Motor neuron (in vitro differentiated cells): Measurements from ENCODE around the gene MAP3K19. TPM values are rescaled to one million over a fixed set of nuclear protein-coding genes. Genes with fewer than 3 reads are reported as not detected.
"Not testable (repeated sequence)": the region's sequence is repeated elsewhere in the genome, so short reads cannot be mapped to it uniquely, and the experiment has no call there.

Experiments used
- ATAC-seq, 8 experiments: fragments of 200-7000 bp; cut with Tn5 transposase; replicated peaks in 6 of 8; 2 replicates each; pipeline ENCODE4 v1.8.0; 2021; ENCODE audit warnings: mild to moderate bottlenecking in 8 of 8, moderate library complexity in 8 of 8
- H3K27ac ChIP-seq, 2 donors: fragments of 250-450 bp; sonication (Bioruptor Pico); 2 replicates each; pipeline ENCODE4 v1.9.0; 2021; ENCODE audit warnings: antibody characterized with exemption in 2 of 2, mild to moderate bottlenecking in 2 of 2, moderate library complexity in 1 of 2
- H3K4me1 ChIP-seq, 2 donors: fragments of 250-450 bp; sonication (Bioruptor Pico); replicated peaks in 1 of 2; 2 replicates each; pipeline ENCODE4 v1.6.1; 2021; ENCODE audit warnings: antibody characterized with exemption in 2 of 2, mild to moderate bottlenecking in 2 of 2, moderate library complexity in 1 of 2
- H3K4me3 ChIP-seq, 5 donors: fragments of 250-450 bp; sonication (Bioruptor Pico); 2 replicates each; pipeline ENCODE4 v1.9.0; 2021; ENCODE audit warnings: antibody characterized with exemption in 5 of 5, mild to moderate bottlenecking in 5 of 5, moderate library complexity in 4 of 5
- WGBS, 10 experiments: fragments of 450-650 bp; shearing (Covaris generic); methylation state at CpG; one replicate each; pipeline ENCODE4 v1.0.0; 2022; 5-methylcytosine and 5-hydroxymethylcytosine counted together
- in situ Hi-C, 9 experiments: fragments of 400-800 bp; cut with MboI; loops; one replicate each; pipeline ENCODE4 v1.15.0; 2021; ENCODE audit warnings: low sequenced_read_pairs in 9 of 9, low pct_unique_long_range_greater_than_20kb in 2 of 9; ENCODE audit not compliant: unreplicated experiment in 9 of 9
- total RNA-seq, 8 experiments: library from RNA; unstranded; fragments of 300-600 nt; gene quantifications; 2 replicates each; pipeline versions ENCODE4 v1.2.3 to v1.2.4, GENCODE V29; 2022

Gene MAP3K19, protein sequence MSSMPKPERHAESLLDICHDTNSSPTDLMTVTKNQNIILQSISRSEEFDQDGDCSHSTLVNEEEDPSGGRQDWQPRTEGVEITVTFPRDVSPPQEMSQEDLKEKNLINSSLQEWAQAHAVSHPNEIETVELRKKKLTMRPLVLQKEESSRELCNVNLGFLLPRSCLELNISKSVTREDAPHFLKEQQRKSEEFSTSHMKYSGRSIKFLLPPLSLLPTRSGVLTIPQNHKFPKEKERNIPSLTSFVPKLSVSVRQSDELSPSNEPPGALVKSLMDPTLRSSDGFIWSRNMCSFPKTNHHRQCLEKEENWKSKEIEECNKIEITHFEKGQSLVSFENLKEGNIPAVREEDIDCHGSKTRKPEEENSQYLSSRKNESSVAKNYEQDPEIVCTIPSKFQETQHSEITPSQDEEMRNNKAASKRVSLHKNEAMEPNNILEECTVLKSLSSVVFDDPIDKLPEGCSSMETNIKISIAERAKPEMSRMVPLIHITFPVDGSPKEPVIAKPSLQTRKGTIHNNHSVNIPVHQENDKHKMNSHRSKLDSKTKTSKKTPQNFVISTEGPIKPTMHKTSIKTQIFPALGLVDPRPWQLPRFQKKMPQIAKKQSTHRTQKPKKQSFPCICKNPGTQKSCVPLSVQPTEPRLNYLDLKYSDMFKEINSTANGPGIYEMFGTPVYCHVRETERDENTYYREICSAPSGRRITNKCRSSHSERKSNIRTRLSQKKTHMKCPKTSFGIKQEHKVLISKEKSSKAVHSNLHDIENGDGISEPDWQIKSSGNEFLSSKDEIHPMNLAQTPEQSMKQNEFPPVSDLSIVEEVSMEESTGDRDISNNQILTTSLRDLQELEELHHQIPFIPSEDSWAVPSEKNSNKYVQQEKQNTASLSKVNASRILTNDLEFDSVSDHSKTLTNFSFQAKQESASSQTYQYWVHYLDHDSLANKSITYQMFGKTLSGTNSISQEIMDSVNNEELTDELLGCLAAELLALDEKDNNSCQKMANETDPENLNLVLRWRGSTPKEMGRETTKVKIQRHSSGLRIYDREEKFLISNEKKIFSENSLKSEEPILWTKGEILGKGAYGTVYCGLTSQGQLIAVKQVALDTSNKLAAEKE (N-terminal part only)
- 10 to 100 TPM in 1 of 8 experiments, under 1 TPM in 5, not detected in 2; 0.17 to 34.3 (median 0.58) TPM for total RNA-seq

DNA sequence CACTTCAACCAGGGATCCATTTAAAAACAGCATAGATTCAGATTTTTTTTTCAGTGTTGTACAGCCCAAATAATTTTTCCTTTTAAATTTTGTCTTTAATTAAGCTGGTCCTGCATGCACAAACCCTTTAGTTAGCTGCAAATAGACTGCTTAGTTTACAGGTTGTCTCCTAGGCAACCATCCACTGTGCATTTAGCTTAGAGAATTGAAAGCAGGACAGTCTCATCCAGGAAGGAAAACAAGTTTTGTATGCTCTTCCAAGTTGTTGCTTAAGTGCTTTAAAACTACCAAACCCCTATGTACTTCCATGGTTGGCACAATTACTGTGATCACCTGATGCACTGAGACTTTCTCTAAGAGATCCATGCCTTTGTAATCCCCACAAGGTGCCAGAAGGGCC, at the start of gene MAP3K19:
Gene MAP3K19, minus strand, starts transcription at position 148 of the 400 bp plus-strand sequence. CDS start 22,800 bp downstream, outside the sequence.
- peak within 1 kb of the TSS in 1 of 5 donors; percentile 4 for H3K4me3 ChIP-seq
- in situ Hi-C loops: no loop called here
- H3K27ac ChIP-seq: no peak within 1 kb of the TSS
- ATAC-seq: peak in 2 of 8 experiments; percentile 33 to 70
- peaks cover 6% of the 10 kb centered on the region in 2 donors for H3K4me1 ChIP-seq

DNA sequence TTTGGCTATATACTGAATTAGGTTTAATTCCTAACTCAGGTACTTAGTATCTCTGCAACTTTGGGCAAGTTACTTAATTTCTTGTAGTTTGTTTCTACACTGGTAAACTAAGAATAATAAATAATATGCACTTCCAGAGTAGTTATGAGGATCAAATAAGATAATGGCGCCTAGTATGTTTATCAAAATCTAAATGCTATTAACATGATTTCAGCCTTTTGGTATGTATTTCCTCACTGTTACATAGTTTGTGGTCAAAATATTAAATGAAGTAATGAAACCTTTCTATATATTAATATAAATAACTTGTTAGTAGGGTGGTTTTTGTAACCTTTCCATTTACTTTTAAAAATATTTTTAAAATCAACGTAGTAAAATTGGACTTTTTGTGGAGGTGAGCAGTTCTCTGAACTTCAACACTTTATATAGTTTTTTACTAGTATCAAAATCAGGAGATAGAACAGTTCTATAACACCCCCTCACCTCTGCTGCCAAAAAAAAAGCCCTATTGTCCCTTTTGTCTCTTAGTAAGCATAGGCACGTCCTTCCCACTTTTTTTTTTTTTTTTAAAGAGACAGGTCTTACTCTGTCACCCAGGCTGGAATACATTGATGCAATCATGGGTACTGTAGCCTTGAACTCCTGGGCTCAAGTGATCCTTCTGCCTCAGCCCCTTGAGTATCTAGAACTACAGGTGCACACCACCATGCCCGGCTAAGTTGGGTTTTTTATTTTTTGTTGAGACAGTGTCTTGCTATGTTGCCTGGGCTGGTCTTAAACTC, 49.6 kb upstream of the MAP3K19 start:
- ATAC-seq: no peak
- in situ Hi-C loops: no loop called here
- WGBS, 10 experiments: 58 to 100% (median 88%) methylated on average over 1 to 4 of the region's 4 CpGs

DNA sequence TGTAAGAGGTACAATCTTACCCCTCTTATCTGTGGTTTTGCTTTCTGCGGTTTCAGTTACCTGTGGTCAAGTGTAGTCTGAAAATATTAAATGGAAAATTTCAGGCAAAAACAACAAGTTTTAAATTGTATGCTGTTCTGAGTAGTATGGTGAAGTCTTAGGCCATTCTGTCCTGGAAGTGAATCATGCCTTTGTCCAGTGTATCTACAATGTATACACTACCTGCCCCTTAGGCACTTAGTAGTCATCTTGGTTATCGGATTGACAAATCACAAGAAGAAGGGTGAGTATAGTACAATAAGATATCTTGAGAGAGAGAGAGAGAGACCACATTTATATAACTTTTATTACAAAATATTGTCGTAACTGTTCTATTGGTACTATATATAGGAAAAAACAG, 48.3 kb upstream of the MAP3K19 start:
- 90 to 100% (median 100%) methylated on average over 1 to 3 of the region's 3 CpGs; no CpG with 5 or more reads in 1 of the 10 experiments for WGBS, 10 experiments
- no peak for ATAC-seq
- no peak overlapping the region for H3K4me3 ChIP-seq
- no peaks in the 10 kb centered on the region for H3K4me1 ChIP-seq
- in situ Hi-C loops: no loop called here
- H3K27ac ChIP-seq: no peak overlapping the region

More for the DNA sequence above, 49.6 kb upstream of the MAP3K19 start:
- no peak overlapping the region for H3K27ac ChIP-seq
- H3K4me1 ChIP-seq: no peaks in the 10 kb centered on the region
- no peak overlapping the region for H3K4me3 ChIP-seq

DNA sequence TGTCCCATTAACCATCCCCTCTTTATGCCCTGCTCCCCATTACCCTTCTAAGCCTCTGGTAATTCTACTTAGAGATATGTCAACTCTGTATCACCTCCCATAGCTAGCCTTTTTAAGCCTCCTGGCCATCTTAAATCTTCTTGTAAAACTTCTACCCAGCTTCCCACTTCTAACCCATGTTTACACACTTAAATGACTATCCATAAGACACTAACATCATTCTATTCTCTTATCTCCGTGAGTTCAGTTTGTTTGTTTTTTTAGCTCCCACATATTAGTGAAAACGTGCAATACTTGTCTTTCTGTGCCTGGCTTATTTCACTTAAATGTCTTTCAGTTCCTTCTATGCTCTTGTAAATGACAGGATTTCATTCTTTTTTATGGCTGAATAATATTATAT, 47.3 kb upstream of the MAP3K19 start:
- 71 to 100% (median 100%) methylated on average over 1 to 2 of the region's 2 CpGs; no CpG with 5 or more reads in 2 of the 10 experiments for WGBS, 10 experiments

DNA sequence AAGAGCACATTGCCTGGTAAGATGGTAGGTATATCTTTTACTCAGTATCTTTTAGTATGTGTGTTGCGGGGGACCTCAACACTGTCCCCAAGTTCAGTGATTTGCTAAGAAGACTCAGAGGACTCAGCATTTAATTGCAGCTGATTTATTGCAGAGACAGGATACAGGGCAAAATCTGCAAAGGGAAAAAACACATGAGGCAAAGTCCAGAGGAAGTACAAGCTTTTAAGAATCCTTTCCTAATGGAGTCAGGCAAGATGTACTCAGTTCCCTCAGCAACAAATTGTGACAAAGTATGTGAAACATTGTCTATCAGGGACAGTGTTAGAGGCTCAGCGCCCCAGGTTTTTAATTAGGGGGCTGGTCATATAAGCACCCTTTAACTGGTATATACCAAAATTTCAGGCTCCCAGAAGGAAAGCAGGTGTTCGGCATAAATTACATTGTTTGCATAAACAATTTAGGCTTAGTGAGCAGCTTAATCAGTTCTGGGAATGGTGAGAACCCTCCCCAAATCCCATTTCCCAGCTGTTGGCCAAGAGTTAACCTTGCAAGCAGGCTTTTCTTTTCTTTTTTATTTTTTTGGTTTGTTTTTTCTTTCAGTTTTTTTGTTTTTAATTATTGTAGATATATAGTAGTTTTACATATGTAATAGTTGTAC, 46.6 kb upstream of the MAP3K19 start:
- H3K27ac ChIP-seq: no peak overlapping the region
- WGBS, 10 experiments: 73 to 100% (median 98%) methylated on average over 1 to 3 of the region's 3 CpGs
- no peaks in the 10 kb centered on the region for H3K4me1 ChIP-seq
- ATAC-seq: peak in 2 of 8 experiments; percentile 39 to 43
- in situ Hi-C loops: no loop called here
- no peak overlapping the region for H3K4me3 ChIP-seq

More for the DNA sequence above, 47.3 kb upstream of the MAP3K19 start:
- Histone ChIP-seq H3K27ac (no peak overlapping the region), H3K4me1 (no peaks in the 10 kb centered on the region), H3K4me3 (no peak overlapping the region)
- in situ Hi-C loops: no loop called here
- no peak for ATAC-seq

DNA sequence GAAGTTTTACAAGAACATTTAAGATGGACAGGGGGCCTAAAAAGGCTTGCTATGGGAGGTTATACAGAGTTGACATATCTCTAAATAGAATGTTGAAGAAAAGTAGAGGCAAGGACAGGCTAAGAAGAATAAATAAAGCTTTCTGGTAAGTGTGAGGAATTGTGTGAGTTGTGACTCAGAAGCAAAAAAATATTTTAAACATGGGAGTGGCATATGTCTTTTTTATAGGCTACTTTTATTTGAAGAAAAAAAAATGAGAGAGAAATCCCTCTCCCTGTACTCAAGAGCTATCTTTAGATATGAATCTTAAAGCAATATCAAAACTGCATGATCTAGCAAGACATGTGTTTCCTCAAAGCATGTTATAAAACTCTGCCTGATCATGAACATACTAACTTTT, 45.9 kb upstream of the MAP3K19 start:
- H3K27ac ChIP-seq: no peak overlapping the region
- no peaks in the 10 kb centered on the region for H3K4me1 ChIP-seq
- H3K4me3 ChIP-seq: no peak overlapping the region
- in situ Hi-C loops: no loop called here
- peak in 3 of 8 experiments; percentile 62 to 82 (median 73) for ATAC-seq

DNA sequence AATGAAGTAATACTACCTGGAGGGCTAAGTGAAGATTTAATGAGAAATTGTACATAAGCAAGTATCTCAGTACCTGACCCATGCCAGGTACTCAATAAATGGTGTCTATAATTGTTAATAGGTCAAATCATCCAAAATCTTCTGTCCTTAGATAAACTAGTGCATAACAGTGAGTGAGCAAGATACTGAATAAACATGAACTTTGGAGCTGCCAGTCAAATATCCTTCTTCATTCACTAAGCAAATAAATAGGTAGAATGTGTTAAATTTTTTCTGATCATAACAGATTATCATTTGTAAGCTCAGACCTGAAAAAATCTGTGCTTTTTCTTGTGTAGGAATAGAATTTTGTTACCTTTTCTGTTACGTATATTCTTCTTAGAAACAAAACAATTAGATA, 44.4 kb upstream of the MAP3K19 start:
- H3K4me3 ChIP-seq: no peak overlapping the region
- 80 to 100% (median 100%) methylated on average over 1 of the region's 1 CpG; no CpG with 5 or more reads in 2 of the 10 experiments for WGBS, 10 experiments
- no peaks in the 10 kb centered on the region for H3K4me1 ChIP-seq
- H3K27ac ChIP-seq: no peak overlapping the region
- ATAC-seq: no peak
- in situ Hi-C loops: no loop called here

DNA sequence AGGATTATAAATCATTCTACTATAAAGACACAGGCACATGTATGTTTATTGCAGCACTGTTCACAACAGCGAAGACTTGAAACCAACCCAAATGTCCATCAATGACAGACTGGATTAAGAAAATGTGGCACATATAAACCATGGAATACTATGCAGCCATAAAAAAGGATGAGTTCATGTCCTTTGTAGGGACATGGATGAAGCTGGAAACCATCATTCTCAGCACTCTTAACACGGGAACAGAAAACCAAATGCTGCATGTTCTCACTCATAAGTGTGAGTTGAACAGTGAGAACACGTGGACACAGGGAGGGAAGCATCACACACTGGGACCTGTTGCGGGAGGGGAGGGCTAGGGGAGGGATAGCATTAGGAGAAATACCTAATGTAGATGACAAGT, 42.4 kb upstream of the MAP3K19 start:
- in situ Hi-C loops: not testable (repeated sequence)

DNA sequence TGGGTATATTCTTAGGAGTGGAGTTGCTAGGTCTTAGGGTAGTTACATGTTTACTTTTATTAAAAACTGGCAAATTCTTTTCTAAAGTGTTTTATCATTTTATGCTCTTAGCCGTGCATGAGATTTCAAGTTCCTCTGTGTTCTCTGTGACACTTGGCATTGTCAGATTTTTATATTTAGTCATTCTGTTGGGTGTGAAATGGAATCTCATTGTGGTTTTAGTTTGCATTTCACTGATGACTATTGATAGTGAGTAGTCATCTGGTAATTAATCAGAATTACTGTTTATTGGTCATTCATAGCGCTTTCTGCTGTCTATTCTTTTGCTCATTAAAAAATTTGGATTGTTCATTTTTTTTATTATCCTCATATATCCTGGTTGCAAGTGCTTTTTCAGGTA, 39.0 kb upstream of the MAP3K19 start:
- 82 to 100% (median 93%) methylated on average over 1 to 2 of the region's 2 CpGs for WGBS, 10 experiments
- H3K27ac ChIP-seq: no peak overlapping the region
- ATAC-seq: no peak
- no peak overlapping the region for H3K4me3 ChIP-seq
- H3K4me1 ChIP-seq: no peaks in the 10 kb centered on the region
- in situ Hi-C loops: no loop called here

More for the DNA sequence above, 42.4 kb upstream of the MAP3K19 start:
- H3K27ac ChIP-seq, H3K4me3 ChIP-seq, ATAC-seq, H3K4me1 ChIP-seq: not testable (repeated sequence)
- WGBS, 10 experiments: 88 to 100% (median 100%) methylated on average over 1 to 4 of the region's 4 CpGs; no CpG with 5 or more reads in 3 of the 10 experiments

DNA sequence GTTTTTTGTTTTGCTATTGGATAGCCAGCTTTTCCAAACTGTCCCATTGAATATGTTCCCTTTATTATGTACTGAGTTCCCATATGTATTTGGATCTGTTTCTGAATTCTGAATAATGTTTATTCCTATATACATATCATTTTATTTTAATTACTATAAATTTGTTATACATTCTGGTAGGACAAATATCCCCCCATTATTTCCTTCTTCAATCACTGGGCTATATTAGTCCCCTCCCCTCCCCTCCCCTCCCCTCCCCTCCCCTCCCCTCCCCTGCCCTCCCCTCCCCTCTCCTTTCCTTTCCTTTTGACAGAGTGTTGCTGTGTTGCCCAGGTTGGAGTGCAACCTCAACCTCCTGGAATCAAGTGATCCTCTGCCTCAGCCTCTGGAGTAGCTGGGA, 31.2 kb upstream of the MAP3K19 start:
- no peak for ATAC-seq
- H3K27ac ChIP-seq: no peak overlapping the region

DNA sequence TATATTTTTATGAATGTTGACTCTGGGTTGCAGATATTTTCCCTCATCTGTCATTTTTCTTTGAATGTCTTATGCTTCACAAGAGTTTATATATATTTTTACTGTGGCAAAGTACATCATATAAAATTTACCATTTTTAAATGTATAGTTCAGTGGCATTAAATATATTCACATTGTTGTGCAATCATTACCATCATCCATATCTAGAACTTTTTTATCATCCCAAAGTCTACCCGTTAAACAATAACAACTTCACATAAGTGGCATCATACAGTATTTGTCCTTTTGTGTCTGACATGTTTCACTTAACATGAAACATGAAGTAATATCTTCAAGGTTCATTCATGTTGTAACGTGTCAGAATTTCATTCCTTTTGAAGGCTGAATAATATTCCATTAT, 29.3 kb upstream of the MAP3K19 start:
- Histone ChIP-seq H3K4me3 (no peak overlapping the region), H3K27ac (no peak overlapping the region), H3K4me1 (no peaks in the 10 kb centered on the region)
- in situ Hi-C loops: no loop called here
- 80 to 100% (median 100%) methylated on average over 1 to 2 of the region's 2 CpGs; no CpG with 5 or more reads in 1 of the 10 experiments for WGBS, 10 experiments
- no peak for ATAC-seq

More for the DNA sequence above, 31.2 kb upstream of the MAP3K19 start:
- no peak overlapping the region for H3K4me3 ChIP-seq
- in situ Hi-C loops: no loop called here
- H3K4me1 ChIP-seq: no peaks in the 10 kb centered on the region

DNA sequence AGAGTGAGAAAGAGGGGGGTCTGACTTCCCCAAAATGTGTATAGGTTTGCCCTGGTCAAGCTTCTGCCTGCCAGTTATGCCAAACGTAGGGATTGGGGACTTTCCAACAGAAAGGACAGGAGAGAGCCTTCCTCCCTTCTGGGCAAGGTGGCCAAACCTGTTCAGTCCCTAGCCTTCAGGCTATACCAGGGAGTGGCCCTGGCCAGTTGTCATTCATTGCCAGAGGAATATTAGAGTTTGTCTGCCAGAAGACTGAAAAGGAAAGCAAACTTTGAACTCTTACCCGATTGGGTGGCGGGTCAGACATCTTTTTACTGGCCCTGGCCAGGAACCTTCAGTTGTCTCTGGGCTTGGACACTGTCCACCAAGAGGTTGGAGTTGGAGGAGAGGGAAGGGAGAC, 27.0 kb upstream of the MAP3K19 start:
- H3K4me3 ChIP-seq: no peak overlapping the region
- ATAC-seq: no peak
- no peaks in the 10 kb centered on the region for H3K4me1 ChIP-seq
- no peak overlapping the region for H3K27ac ChIP-seq
- 80 to 100% (median 100%) methylated on average over 1 to 2 of the region's 3 CpGs; no CpG with 5 or more reads in 4 of the 10 experiments for WGBS, 10 experiments
- in situ Hi-C loops: no loop called here
